ENCODE measurements around the gene EIF5A.

EIF5A gene

DNA sequence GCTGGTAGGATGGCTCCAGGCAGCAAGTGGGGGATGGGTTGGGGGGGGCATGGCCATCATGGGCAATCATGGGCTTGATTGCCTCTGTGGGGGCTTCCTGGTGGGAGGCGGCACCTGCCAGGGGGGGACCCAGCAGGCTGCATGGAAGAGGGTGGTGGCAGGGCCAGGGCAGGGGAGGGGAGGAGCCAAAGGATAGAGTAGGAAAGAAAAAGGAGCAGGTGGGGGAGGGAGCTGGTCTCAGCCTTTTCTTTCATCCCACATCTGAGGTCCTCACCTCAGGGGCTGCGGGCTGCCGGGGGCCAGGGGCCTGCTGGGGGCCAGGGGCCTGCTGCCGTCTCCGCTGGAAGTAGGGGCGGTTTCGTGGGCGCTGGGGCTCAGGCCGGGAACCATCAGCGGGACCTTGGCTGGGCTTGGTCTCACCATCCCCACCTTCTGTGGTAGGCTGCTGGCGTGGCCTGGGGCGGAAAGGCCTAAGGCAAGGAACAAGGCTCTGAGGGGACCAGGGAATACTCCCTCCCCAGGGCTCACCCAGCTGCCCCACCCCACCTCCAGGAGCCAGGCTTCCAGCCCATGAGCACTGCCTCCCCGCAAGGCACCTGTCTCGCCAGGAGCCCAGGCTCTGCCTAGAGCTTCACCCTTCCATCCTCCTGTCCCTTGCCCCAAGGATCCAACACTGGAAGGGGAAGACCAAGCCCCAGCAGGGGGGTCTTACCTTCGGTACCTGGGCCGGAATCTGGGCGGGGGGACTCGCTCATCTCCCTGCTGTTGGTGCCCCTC, 18.0 kb upstream of the EIF5A start:
- DNase-seq = no peak

DNA sequence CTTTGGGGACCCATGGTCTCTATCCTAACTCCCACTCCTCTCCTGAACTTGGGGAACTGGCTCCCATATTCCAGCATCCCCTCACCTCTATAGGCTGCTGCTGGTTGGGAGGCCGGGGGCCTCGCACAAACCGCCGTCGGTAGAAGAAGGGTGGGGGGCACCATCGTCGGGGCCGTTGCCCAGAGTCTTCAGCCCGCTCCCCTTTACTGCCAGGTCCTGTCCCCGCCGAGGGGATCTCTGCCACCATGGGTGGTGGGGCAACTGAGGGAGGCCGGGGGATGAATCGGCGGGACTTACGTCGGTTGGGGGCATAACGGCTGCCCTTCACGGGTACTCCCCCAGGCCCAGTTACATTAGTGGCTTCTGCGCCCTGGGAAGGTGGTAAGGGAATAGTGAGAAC, 17.3 kb upstream of the EIF5A start:
- DNase-seq = no peak

DNA sequence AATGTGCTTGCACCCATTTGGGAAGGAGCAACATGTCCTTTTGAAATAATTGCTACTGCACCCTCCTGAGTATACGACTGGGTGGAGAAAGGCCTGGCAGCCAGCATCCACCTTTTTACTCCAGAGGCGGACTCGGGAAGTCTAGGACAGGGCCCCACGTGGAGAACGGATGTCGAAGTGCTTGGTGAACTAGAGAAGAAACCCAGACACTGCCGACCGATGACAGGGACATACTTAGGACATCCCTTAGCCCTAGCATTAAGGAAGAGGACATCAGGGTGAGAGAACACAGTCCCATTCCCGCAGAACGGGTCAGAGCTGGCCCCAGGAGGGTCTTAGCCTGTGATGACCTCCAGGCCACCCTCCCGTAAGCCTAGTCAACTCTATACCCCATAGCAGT, 16.7 kb upstream of the EIF5A start:
- DNase-seq = no peak

DNA sequence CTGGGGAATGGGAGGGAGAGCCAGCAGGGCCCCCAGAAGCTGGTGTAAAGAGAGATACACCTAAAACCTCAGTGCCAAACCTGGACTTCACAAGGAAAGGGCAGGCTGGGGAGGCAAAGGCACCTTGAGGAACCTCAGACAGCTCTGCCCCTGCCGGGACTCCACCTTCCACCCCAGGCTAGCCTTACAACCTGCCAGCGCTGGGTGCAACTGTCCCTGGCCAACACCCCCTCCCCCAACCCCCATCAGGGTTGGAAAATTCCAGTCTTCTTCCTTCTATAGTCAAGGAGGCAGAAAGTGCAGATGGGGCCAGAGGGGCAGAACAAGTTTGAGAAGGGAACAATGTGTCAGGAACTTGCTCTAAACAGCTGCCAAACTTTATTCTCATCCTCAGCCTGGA, 15.2 kb upstream of the EIF5A start:
- no peak for DNase-seq

DNA sequence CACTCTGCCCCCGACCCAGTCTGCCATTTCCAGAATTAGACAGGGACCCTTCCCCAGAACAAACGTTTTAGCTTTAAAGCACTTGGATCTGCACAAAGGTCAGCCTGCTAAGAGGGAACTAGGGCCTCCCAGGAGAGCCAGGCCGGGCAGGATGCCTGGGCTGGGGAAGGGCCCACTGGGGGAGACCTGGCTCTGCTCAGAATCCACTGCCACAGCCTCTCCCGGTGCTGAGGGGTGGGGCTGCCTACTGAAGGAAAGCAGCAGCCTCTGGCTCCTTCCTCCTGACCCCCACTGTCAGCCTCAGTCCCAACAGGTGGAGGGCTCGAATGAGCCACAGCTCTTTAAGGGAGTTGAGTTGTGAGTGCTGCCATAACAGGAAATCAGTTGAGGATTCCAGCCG, 14.7 kb upstream of the EIF5A start:
- no peak for DNase-seq

DNA sequence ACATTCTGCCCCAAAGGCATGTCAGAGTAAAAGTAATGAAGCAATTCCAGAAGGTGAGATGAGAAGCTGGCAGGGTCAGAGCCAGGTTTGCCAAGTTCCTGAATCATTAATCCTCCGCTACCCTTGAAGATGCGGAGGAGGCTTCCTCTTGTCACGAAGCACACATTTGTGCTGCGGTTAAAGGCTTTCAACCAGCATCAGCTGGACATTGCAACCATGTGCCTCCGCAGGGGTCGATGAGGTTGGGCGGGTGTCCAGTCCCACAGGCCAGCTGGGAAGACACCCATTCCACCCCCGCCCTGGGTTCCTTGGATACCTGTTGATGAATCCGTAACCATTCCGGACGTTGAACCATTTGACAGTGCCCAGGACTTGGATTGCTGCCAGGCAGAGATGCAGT, 14.3 kb upstream of the EIF5A start:
- DNase-seq = no peak

DNA sequence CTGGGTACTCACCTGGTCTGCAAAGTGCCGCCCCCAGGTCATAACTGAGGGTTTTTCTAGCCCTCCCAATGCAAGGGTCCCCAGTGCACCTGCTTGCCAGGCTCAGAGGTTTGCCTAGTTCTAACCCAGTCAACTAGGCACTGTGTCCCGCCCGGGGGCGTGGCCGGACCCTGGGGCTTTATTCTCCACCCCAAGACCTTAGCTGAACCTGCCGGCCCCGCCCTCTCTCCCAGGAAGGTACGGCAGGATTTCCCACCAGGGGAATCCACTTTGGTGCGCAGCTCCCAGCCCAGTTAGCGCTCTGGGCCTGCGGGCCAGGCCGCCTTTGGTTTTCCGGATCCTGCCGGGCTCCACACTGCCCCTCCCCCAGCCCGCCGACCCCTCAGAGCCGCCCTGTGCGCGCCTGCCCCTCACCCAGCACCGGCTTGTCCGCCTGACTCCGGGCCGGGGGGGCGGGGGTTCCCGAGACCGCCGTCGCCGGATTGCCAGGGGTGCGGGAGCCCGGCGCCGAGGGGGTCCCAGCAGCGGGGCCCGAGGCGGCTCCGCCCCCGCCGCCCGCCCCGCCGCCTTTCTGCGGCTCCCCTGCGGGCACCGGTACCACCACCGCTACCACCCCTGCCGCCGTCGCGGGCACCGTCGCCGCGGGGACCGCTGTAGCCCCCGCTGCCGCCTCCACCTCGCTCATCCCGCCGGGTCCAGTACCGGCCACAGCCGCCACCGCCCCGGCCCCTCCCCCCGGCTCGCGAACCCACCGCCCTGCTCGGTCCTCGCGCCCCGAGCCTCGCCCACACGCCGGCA, 13.4 kb upstream of the EIF5A start:
- no peak for DNase-seq

DNA sequence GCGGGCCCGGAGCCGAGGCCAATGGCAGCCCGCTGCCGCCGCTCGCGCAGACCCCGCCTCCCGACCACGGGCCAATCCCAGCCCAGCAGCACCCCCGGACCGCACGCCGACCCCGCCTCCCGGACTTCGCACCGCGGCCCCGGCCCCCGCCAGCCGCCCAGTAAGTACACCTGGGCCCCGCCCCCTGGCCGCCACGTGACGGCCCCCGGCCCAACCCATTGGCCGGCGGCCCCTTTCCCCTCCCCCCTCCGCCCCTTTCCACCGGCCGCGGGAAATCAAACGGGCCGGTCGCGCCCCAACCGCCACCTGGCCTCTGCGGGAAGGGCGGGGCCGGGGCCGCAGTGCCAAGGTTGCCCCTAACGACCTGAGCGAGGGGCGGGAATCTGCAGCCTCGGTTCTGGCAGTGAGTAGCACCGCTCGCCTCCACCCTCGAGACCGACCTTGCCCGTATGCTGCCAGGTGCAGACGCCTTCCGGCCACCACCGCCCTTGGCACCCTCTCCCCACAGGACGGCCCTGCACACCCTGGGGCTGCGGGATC, 12.7 kb upstream of the EIF5A start, which contains the start of gene YBX2:
YBX2 (minus strand) TSS at position 26 of the 540 bp plus-strand sequence. CDS start 139 bp downstream, outside the sequence.
- DNase-seq = peak; percentile 46

DNA sequence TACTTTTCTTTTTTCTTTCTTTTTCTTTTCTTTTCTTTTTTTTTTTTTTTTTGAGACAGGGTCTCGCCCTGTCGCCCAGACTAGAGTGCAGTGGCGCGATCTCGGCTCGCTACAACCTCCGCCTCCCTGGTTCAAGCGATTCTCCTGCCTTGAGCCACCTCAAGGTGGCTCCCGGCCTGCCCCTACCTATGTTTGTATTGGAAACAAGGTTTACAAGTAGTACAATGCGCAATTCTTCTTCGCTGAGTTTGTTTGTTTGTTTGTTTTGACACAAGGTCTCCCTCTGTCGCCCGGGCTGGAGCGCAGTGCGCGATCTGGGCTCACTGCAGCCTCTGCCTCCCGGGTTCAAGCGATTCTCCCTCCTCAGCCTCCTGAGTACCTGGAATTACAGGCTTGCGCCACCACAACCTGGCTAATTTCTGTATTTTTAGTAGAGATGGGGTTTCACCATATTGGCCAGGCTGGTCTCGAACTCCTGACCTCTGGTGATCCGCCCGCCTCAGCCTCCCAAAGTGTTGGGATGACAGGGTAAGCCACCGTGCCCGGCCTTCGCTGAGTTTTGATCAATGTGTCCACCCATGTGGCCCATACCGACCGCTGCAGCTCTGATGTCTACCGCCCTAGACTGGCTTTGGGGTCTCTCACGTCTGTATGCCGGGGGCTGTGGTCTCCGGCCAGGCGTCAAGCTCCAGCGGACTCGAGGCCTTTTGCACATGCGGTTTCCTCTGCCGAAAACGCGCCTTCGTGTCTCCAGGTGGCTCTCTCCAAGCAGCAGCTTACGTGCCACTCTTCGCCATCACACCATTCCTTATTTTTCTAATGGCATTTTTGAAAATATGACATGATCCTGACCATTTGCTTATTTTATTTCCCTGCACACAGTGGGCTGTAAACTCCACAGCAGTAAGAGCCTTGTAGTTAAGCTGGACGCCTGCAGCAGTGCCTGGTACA, 11.9 kb upstream of the EIF5A start:
- DNase-seq = no peak

DNA sequence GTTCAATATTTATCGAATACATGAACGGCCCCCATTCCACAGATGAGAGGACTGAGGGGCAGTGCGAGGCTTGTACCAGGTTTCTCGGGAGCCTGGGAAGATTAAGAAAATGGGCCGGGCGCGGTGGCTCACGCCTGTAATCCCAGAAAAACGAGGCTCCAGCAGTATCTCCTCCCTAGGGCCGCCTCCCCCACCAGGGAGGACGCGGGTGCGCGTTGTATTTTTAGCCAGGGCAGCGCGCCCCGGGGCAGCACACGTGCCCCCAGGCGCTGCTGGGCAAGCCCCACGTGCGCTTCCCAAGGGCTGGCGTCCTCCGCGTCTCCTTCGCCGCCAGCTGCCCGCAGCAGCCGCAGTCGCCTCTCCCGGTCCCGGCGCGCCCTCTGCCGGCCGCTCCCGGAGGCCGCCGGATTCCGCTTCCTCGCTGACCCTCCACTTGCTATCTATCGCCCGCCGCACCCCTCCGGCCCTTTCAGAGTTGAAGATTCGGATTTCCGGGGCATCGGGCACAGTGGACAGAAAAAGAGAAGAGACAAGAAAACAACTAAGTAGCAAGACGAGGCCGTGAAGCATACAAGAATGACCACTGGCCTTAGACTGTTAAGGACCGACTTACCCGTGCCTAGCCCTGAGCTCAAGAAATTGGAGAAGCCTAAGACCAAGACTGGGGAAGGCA, 11.1 kb upstream of the EIF5A start:
- peak; percentile 70 for DNase-seq

DNA sequence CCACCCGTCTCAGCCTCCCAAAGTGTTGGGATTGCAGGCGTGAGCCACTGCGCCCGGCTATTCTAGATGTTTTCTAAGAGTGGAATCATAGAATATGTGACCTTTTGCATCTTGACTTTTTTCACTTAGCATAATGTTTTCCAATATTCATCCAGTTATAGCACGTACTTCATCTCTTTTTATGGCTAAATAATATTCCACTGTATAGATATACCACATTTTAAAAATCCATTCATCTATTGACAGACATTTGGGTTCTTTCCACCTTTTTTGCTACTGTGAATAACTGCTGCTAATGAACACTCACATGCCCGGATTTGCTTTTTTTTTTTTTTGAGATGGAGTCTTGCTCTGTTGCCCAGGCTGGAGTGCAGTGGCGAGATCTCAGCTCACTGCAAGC, 3.2 kb upstream of the EIF5A start:
- DNase-seq = no peak

DNA sequence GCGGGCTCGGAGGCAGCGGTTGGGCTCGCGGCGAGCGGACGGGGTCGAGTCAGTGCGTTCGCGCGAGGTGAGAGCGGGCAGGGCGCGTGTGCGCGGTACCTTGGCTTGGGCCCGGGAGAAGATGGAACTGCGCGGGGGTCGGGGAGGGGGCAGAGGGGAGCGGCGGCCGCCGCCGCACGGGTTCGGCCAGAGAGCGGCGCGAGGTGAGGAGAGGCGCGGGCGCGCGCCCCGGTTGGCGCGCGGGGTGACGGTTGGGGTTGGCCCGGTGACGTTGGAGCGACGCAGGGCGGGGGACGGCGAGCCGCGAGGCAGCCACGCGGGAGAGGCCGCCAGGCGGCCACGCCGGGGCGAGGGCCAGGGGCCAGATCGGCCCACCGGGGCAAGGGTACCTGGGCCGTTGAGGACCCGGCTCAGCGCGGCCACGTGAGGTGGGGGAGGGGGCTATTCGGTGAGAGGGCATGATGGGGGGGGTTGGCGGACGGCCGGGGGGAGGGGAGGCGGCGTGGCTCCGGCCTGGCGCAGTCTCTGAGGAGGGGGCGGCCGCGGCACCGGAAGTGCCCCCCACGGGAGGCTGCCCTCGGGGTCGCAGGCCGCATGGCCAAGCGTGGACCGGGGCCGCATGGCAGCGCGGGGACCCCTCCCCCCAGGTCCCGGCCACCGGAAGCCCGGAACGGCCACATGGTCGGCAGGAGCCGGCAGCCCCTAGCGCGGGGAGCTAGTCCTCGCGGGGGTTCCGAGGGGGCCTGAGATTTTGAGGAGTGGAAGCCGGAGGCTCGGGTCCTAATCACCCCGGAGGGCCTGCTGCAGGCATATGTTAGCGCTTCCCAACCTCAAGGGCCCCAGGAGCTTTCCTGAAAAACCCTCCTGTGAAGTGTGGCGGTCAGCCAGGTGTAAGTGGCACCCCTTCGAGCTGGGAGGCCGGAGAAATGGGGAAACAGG, 527 bp downstream of the EIF5A start:
- peak; percentile 45 for DNase-seq

DNA sequence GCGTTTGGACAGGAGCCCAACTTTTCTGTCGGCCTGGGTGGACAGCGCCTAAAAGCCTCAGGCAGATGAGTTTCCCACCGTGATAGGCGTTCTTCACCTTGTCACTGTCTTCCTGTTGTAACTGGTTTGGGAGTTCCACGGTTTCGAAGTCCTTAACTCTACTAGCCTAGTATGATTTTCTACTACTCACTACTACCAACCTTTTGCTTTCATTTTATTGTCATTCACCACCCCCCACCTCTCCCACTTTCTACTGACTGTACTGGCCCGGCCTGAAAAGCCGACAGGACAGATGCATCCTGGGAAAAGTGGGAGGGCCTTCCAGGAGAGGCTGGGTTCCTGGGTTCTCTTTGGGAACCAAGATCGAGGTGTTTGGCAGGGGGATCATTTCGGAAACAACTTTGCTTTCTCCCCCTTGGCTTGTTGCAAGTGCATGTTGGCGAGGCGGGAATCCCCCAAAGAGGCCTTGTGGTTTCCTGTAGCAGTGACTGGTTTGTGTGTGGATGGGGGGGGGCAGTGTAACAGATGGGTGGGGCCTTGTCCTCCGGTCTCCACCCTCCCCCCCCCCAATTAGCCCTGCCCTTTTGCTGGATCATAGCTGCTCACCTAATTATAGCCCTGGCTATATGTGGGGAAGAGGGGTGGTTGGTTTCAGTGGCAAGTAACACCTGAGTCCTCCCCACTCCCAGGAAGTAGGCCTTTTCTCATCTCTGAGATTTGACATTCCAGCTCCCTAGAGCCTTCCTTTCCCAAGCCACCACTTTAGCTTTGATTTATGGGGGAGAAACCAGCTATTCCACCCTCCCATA, 1.4 kb downstream of the EIF5A start:
- peak; percentile 82 for DNase-seq

DNA sequence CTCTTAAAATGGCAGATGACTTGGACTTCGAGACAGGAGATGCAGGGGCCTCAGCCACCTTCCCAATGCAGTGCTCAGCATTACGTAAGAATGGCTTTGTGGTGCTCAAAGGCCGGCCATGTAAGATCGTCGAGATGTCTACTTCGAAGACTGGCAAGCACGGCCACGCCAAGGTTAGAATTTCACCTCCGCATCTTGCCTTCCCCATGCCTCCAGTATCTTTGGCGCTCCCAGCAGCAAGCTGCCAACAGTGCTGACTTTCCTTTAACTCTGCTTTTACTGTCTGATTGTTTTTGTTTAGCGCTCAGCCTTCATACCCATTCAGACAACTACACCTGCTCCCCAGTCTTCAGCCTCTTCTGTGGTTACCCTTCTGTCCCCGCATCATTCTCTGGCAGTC, 2.2 kb downstream of the EIF5A start:
- DNase-seq = no peak

DNA sequence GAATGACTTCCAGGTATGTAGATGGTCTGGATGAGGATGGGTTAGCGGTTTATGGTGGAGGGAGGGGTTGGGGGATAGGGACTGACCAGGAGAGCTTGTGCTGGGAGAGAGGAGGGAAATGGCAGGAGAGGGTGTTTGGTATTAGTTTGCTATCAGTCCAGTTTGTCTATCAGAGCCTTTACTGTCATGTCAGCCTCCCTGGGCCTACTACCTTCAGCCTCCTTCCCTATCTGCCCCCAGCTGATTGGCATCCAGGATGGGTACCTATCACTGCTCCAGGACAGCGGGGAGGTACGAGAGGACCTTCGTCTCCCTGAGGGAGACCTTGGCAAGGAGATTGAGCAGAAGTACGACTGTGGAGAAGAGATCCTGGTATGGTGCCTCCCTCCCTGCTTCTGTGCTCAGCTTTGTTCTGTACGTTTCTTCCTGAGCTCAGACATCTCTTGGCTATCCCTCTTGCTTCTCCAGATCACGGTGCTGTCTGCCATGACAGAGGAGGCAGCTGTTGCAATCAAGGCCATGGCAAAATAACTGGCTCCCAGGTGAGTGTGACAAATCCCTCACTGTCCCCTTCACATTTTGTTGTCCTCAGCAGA, 3.8 kb downstream of the EIF5A start:
- no peak for DNase-seq

DNA sequence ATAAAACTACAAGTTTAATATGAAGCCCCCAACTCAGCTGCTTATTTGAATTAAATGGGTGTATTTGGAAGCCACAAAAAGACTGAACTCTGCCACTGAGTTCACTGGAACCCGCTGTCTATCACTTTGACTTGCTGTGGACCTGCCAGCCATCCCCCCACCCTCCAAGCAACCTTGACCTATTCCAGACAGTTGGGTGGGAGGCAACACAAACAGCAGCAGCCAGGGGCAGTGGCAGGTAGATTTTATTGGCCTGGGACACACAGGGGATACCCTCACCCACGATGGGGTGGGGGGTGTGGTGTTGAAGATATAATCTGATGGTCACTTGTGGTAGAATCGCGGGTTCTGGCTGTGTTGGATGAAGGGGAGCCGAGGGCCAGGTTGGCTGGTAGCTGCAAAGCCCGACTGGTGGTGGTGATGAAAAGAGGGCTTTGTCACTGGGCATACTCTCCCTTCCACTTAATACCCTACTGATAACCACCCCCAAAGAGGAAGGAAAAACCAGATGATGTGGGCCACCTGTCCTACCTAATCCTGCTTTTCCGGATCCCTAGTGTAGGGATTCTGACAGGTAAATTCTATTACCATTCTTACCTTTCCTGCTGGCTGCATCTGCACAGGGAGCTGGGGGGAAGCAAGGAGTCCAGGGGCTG, 5.1 kb downstream of the EIF5A start:
- DNase-seq = no peak

DNA sequence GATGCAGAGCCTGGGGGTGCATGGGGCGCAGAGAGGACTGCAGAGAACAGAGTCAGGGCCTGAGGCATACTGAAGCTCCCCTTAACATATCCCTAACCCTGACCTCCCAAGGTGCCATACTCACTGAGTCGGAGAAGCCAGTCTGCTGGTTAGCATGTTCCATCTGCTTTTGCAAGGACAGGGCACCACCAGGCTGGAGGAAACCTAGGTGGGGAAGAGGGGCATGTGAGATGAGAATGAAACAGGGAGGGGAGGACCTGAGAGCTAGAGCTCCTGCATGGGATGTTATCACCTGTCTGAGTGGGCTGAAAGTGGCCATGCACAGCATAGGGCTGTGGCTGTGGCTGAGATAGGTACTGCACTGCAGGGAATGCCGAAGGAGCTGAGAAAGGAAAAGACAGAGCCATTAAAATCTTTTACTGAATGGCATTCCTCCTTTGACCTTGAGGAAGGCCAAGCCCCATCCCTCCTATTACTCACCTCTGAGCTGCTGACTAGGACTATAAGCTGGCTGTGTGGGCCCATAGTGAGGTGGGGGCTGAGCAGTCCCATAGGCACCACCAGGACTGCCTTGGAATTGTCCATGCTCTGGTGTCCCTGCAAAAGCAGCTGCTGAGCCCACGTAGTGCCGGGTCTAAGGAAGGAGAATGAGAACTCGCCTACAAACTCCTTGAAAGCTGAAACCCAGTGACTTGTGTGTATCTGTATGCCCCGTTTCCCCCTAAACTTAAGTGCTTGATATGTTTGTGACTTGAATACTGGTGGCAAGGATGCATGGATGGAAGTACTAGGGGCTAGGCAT, 5.9 kb downstream of the EIF5A start:
- DNase-seq = peak; percentile 15

All from fibroblast of skin of right biceps (primary cell).